Loucy (cell line): ENCODE results near the gene CWH43.

Experiments used
- H2AFZ ChIP-seq: fragments of 200-600 bp; sonication (generic); 2 replicates; pipeline ENCODE4 v1.6.0; 2016; ENCODE audit warnings: antibody characterized with exemption, mild to moderate bottlenecking, low read length, moderate library complexity
- H3F3A ChIP-seq: fragments of 200-600 bp; 2 replicates; pipeline ENCODE4 v1.6.0; 2016; ENCODE audit warnings: antibody characterized with exemption, low read depth, mild to moderate bottlenecking
- H3K27me3 ChIP-seq: fragments of 200-600 bp; sonication (generic); 2 replicates; pipeline ENCODE4 v1.6.1; 2014; ENCODE audit warnings: low read length, mild to moderate bottlenecking; ENCODE audit not compliant: insufficient read depth, poor library complexity, severe bottlenecking
- H3K36me3 ChIP-seq: fragments of 200-600 bp; sonication (generic); 2 replicates; pipeline ENCODE4 v1.6.1; 2016; ENCODE audit warnings: low read length; ENCODE audit not compliant: insufficient read depth
- H3K4me1 ChIP-seq: fragments of 200-600 bp; sonication (generic); 2 replicates; pipeline ENCODE4 v1.5.1; 2014; ENCODE audit warnings: low read length, mild to moderate bottlenecking; ENCODE audit not compliant: insufficient read depth, poor library complexity, severe bottlenecking
- H3K4me2 ChIP-seq: fragments of 200-600 bp; sonication (generic); 2 replicates; pipeline ENCODE4 v1.6.0; 2014; ENCODE audit warnings: antibody characterized with exemption, low read length, low read depth, mild to moderate bottlenecking; ENCODE audit not compliant: poor library complexity, severe bottlenecking
- H3K4me3 ChIP-seq: fragments of 200-600 bp; sonication (generic); 2 replicates; pipeline ENCODE4 v1.5.1; 2014; ENCODE audit warnings: low read length, mild to moderate bottlenecking, mixed read lengths; ENCODE audit not compliant: poor library complexity, severe bottlenecking
- H3K79me2 ChIP-seq: fragments of 200-600 bp; sonication (generic); 2 replicates; pipeline ENCODE4 v1.6.1; 2014; ENCODE audit warnings: low read length; ENCODE audit not compliant: insufficient read depth
- H3K9ac ChIP-seq: fragments of 200-600 bp; sonication (generic); 2 replicates; pipeline ENCODE4 v1.6.0; 2014; ENCODE audit warnings: mild to moderate bottlenecking, low read depth, low read length, moderate library complexity; ENCODE audit not compliant: poor library complexity, severe bottlenecking
- H3K9me2 ChIP-seq: fragments of 200-600 bp; sonication (generic); replicated peaks from 2 replicates; pipeline ENCODE4 v1.6.1; 2016; ENCODE audit warnings: low read depth, low read length, mixed read lengths
- H3K9me3 ChIP-seq: fragments of 200-600 bp; sonication (generic); 2 replicates; pipeline ENCODE4 v1.6.1; 2014; ENCODE audit warnings: mild to moderate bottlenecking, antibody characterized with exemption, low read length, low read depth; ENCODE audit not compliant: insufficient read depth
- H4K20me1 ChIP-seq: fragments of 200-600 bp; sonication (generic); 2 replicates; pipeline ENCODE4 v1.6.0; 2014; ENCODE audit warnings: antibody characterized with exemption, low read length, mild to moderate bottlenecking; ENCODE audit not compliant: insufficient read depth, poor library complexity, severe bottlenecking
- CTCF ChIP-seq: fragments of 200-600 bp; sonication (generic); conservative IDR thresholded peaks from 2 replicates; pipeline ENCODE4 v1.5.1; 2014; ENCODE audit warnings: mild to moderate bottlenecking, antibody characterized with exemption, low read length
- EZH2phosphoT487 ChIP-seq: fragments of 200-600 bp; IDR thresholded peaks from 2 replicates; pipeline ENCODE4 v1.6.1; 2018; ENCODE audit warnings: antibody characterized with exemption, mild to moderate bottlenecking, moderate library complexity, borderline replicate concordance

The CWH43 gene

GRCh38 chr4:48998440-48998839 lies 12.4 kb downstream of the CWH43 start:
- Histone ChIP-seq H4K20me1 (no peaks in the 10 kb centered on the region), H3K27me3 (no peaks in the 10 kb centered on the region), H3K4me1 (no peaks in the 10 kb centered on the region), H3K36me3 (no peaks in the 10 kb centered on the region), H3K9me3 (no peaks in the 10 kb centered on the region), H3F3A (no peaks in the 10 kb centered on the region), H3K4me3 (no peak overlapping the region), H3K4me2 (no peak overlapping the region), H2AFZ (no peak overlapping the region), H3K79me2 (no peaks in the 10 kb centered on the region), H3K9ac (no peak overlapping the region), H3K9me2 (no peaks in the 10 kb centered on the region)
- TF ChIP-seq EZH2phosphoT487 (no peak), CTCF (no peak)

GRCh38 chr4:49000806-49001205 lies 14.7 kb downstream of the CWH43 start:
- no peaks in the 10 kb centered on the region for H3F3A ChIP-seq
- H3K27me3 ChIP-seq = no peaks in the 10 kb centered on the region
- H3K4me3 ChIP-seq = no peak overlapping the region
- H3K9ac ChIP-seq = no peak overlapping the region
- H3K36me3 ChIP-seq = no peaks in the 10 kb centered on the region
- no peaks in the 10 kb centered on the region for H3K79me2 ChIP-seq
- H3K4me2 ChIP-seq = no peak overlapping the region
- no peaks in the 10 kb centered on the region for H4K20me1 ChIP-seq
- no peaks in the 10 kb centered on the region for H3K4me1 ChIP-seq
- H2AFZ ChIP-seq = no peak overlapping the region
- H3K9me2 ChIP-seq = no peaks in the 10 kb centered on the region
- TF ChIP-seq CTCF (no peak), EZH2phosphoT487 (no peak)
- no peaks in the 10 kb centered on the region for H3K9me3 ChIP-seq

DNA sequence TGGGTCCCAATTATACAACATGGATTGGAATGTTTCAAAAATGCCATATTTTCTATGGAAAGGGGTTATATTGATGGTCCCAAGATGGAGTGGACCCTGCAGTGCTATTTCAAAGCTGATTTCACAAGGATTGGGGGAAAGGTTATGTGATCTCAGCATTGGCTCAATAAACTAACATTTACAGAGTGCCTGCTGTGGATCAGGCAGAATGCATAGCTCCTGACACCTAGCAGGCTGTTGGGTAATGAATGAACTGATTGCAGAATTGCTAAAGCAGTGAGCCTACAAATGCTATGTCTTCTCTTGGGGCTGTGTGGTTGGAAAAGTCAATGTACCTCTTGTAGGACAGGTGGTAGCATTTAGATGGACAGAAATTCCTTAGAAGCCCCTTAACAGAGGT lies 16.9 kb downstream of the CWH43 start:
- H3K9me2 ChIP-seq = no peaks in the 10 kb centered on the region
- no peak overlapping the region for H2AFZ ChIP-seq
- no peaks in the 10 kb centered on the region for H3K9me3 ChIP-seq
- H3K36me3 ChIP-seq = no peaks in the 10 kb centered on the region
- H3K9ac ChIP-seq = no peak overlapping the region
- H3K79me2 ChIP-seq = no peaks in the 10 kb centered on the region
- H4K20me1 ChIP-seq = no peaks in the 10 kb centered on the region
- no peak overlapping the region for H3K4me2 ChIP-seq
- TF ChIP-seq EZH2phosphoT487 (no peak), CTCF (no peak)
- H3K4me1 ChIP-seq = no peaks in the 10 kb centered on the region
- no peak overlapping the region for H3K4me3 ChIP-seq
- H3F3A ChIP-seq = no peaks in the 10 kb centered on the region
- no peaks in the 10 kb centered on the region for H3K27me3 ChIP-seq
